GM12873 (cell line): ENCODE measurements around the gene OSTN.

Experiments
- TF ChIP-seq, protein P1 (sequence below): IDR thresholded peaks from 2 replicates; pipeline ENCODE4 v1.5.1; 2012; ENCODE audit warnings: low read depth, mild to moderate bottlenecking, moderate library complexity, low read length, control low read depth; ENCODE audit not compliant: insufficient read depth; ENCODE audit errors: missing control alignments

Gene OSTN

GRCh38 chr3:191170097-191170496 lies 28.9 kb upstream of the OSTN start:
- TF ChIP-seq, protein P1, sequence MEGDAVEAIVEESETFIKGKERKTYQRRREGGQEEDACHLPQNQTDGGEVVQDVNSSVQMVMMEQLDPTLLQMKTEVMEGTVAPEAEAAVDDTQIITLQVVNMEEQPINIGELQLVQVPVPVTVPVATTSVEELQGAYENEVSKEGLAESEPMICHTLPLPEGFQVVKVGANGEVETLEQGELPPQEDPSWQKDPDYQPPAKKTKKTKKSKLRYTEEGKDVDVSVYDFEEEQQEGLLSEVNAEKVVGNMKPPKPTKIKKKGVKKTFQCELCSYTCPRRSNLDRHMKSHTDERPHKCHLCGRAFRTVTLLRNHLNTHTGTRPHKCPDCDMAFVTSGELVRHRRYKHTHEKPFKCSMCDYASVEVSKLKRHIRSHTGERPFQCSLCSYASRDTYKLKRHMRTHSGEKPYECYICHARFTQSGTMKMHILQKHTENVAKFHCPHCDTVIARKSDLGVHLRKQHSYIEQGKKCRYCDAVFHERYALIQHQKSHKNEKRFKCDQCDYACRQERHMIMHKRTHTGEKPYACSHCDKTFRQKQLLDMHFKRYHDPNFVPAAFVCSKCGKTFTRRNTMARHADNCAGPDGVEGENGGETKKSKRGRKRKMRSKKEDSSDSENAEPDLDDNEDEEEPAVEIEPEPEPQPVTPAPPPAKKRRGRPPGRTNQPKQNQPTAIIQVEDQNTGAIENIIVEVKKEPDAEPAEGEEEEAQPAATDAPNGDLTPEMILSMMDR = no peak

- TF ChIP-seq, protein P1 = no peak
Measured at GRCh38 chr3:191175102-191175501, 23.9 kb upstream of the OSTN start.

DNA sequence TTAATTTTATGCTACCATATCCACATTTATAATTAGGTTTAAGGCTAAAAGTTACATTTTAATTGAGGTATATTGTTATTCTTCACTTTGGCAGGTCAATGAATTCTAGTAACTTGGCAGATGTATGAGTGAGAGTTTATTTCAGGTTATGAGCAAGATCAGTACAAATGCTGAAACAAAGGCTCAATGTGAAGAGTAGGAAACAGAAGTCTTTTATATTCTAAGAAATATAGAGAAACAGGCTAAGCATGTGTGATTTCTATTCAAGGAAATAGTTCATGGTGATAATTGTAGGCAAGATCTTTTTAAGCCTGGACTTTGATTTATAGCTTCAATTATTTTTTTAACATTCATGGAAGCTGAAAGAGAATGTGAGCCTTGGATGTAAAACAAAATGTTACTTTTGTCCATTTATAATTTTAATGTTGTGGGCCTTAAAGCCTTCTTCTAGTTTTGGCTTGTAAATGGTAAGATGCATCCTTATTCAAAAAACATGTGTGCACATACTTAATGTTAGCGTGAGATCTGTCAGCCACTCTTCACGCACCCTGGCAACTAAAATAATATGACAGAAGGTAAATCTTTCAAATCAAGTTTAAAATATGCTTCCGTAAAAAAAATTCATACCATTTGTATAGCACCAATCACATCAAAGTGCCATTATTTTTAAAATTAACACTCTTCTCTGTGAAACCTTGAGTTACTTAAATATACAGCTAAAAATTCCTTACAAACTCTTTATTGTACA lies 22.8 kb upstream of the OSTN start:
- TF ChIP-seq, protein P1 = no peak

- TF ChIP-seq, protein P1 = no peak
Measured at GRCh38 chr3:191192941-191193340, 6.1 kb upstream of the OSTN start.

GRCh38 chr3:191197761-191198306 lies 1.2 kb upstream of the OSTN start:
- TF ChIP-seq, protein P1 = no peak

GRCh38 chr3:191198480-191198879 lies 561 bp upstream of the OSTN start:
- TF ChIP-seq, protein P1 = no peak

DNA sequence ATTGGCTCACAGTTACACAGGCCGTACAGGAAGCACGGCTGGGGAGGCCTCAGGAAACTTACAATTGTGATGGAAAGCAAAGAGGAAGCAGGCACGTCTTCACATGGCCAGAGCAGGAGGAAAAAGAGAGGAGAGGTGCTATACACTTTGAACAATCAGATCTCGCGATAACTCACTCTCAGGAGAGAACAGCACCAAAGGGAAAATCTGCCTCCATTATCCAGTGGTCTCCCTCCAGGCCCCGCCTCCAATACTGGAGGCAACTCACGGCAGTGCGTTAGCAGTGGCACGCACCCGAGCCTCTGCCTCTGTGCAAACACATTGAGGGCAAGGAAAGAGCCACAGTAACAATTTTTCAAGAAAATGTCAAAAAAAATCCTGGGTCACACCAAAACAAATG lies 11.0 kb downstream of the OSTN start:
- TF ChIP-seq, protein P1 = no peak
